B cell (primary cell): ENCODE measurements around the gene LAMA3. TPM values are rescaled to one million over a fixed set of nuclear protein-coding genes. Genes with fewer than 3 reads are reported as not detected.

Experiments
- ATAC-seq: fragments of 200-7000 bp; cut with Tn5 transposase; one replicate; pipeline ENCODE4 v1.10.0; 2021; ENCODE audit warnings: low read depth, mild to moderate bottlenecking, moderate number of reproducible peaks, moderate library complexity
- CTCF ChIA-PET: fragments of 350-600 bp; sonication (Branson Sonifier 250); formaldehyde crosslinking; loops from one replicate; lab custom pipeline; 2021; ENCODE audit warnings: antibody characterized with exemption, inconsistent platforms; lab: Charles Lee
- POLR2A ChIA-PET: fragments of 350-600 bp; sonication (Branson Sonifier 250); formaldehyde crosslinking; loops from one replicate; lab custom pipeline; 2021; ENCODE audit warnings: antibody characterized with exemption; lab: Charles Lee
- DNase-seq: peaks from one replicate; pipeline ENCODE4 v3.0.0; 2013
- H2AFZ ChIP-seq: 2 replicates; pipeline ENCODE4 v1.6.1; 2012; ENCODE audit warnings: mild to moderate bottlenecking, low read depth, low read length; ENCODE audit not compliant: insufficient read depth, poor library complexity, severe bottlenecking
- H3K27ac ChIP-seq, 2 donors: 1 replicate in 1 of 2; 2 replicates in 1 of 2; pipeline ENCODE4 v1.5.1; 2012 to 2013; ENCODE audit warnings: low read length in 2 of 2, mild to moderate bottlenecking in 2 of 2, moderate library complexity in 1 of 2
- H3K27me3 ChIP-seq, 4 experiments: fragments of 200-600 bp in 1 of 4; sonication (generic) in 1 of 4; replicated peaks in 1 of 4; 1 replicate in 2 of 4; 2 replicates in 2 of 4; pipeline versions ENCODE4 v1.6.1 to v1.7.0; 2013 to 2016; ENCODE audit warnings: low read length in 3 of 4, mild to moderate bottlenecking in 2 of 4, mixed read lengths in 1 of 4, moderate library complexity in 1 of 4; ENCODE audit not compliant: insufficient read depth in 4 of 4, control insufficient read depth in 3 of 4; ENCODE audit errors: control extremely low read depth in 1 of 4
- H3K36me3 ChIP-seq, 2 experiments: replicated peaks in 1 of 2; 1 replicate in 1 of 2; 2 replicates in 1 of 2; pipeline versions ENCODE4 v1.6.1 to v1.7.1; 2013; ENCODE audit warnings: low read length in 1 of 2; ENCODE audit not compliant: insufficient read depth in 2 of 2, control insufficient read depth in 1 of 2; ENCODE audit errors: control extremely low read depth in 1 of 2, extremely low read depth in 1 of 2
- H3K4me1 ChIP-seq, 2 donors: fragments of 200-600 bp in 1 of 2; sonication (generic) in 1 of 2; 1 replicate in 1 of 2; 2 replicates in 1 of 2; pipeline versions ENCODE4 v1.5.1 to v1.6.1; 2013 to 2017; ENCODE audit warnings: low read length in 2 of 2; ENCODE audit not compliant: control insufficient read depth in 2 of 2, insufficient read depth in 2 of 2
- H3K4me2 ChIP-seq: replicated peaks from 2 replicates; pipeline ENCODE3; 2012; ENCODE audit warnings: mild to moderate bottlenecking, low read depth, low read length; ENCODE audit not compliant: poor library complexity, severe bottlenecking
- H3K4me3 ChIP-seq, 5 experiments: fragments of 200-600 bp in 1 of 5; sonication (generic) in 1 of 5; 1 replicate in 3 of 5; 2 replicates in 2 of 5; pipeline versions ENCODE4 v1.5.1 to v1.7.0; 2011 to 2016; ENCODE audit warnings: low read length in 4 of 5, mild to moderate bottlenecking in 4 of 5, low read depth in 2 of 5, control low read depth in 1 of 5, moderate library complexity in 1 of 5; ENCODE audit not compliant: insufficient read depth in 1 of 5; ENCODE audit errors: control extremely low read depth in 1 of 5, extremely low read depth in 1 of 5
- H3K79me2 ChIP-seq: fragments of 200-600 bp; sonication (generic); one replicate; pipeline ENCODE4 v1.6.0; 2016; ENCODE audit warnings: low read length; ENCODE audit not compliant: control insufficient read depth, insufficient read depth
- H3K9ac ChIP-seq: fragments of 200-600 bp; sonication (generic); 2 replicates; pipeline ENCODE4 v1.6.1; 2017; ENCODE audit warnings: mild to moderate bottlenecking, low read length, moderate library complexity
- H3K9me3 ChIP-seq, 3 donors: one replicate each; pipeline versions ENCODE4 v1.6.1 to v1.7.1; 2013; ENCODE audit warnings: low read length in 2 of 3; ENCODE audit not compliant: control insufficient read depth in 2 of 3, insufficient read depth in 1 of 3; ENCODE audit errors: control extremely low read depth in 1 of 3
- H4K20me1 ChIP-seq: 2 replicates; pipeline ENCODE4 v1.6.0; 2012; ENCODE audit warnings: mild to moderate bottlenecking, low read length; ENCODE audit not compliant: insufficient read depth, control insufficient read depth, poor library complexity, severe bottlenecking
- H3K27ac Mint-ChIP-seq: one replicate; pipeline ENCODE4 v1.8.0; 2021; ENCODE audit warnings: mixed read lengths
- H3K27me3 Mint-ChIP-seq: one replicate; pipeline ENCODE4 v1.8.0; 2021; ENCODE audit warnings: mixed read lengths
- H3K4me1 Mint-ChIP-seq: one replicate; pipeline ENCODE4 v1.8.0; 2021; ENCODE audit warnings: mixed read lengths
- H3K4me3 Mint-ChIP-seq: one replicate; pipeline ENCODE4 v1.8.0; 2021; ENCODE audit warnings: mixed read lengths
- H3K9me3 Mint-ChIP-seq: one replicate; pipeline ENCODE4 v1.8.0; 2022; ENCODE audit warnings: mixed read lengths; ENCODE audit not compliant: insufficient read depth
- CTCF ChIP-seq: fragments of 200-600 bp; IDR thresholded peaks from one replicate; pipeline ENCODE4 v1.8.0; 2022; ENCODE audit warnings: antibody characterized with exemption, mild to moderate bottlenecking
- EZH2 ChIP-seq: IDR thresholded peaks from 2 replicates; pipeline ENCODE4 v1.6.1; 2012; ENCODE audit warnings: borderline replicate concordance, low read depth, mild to moderate bottlenecking, moderate library complexity, low read length; ENCODE audit not compliant: insufficient read depth, poor library complexity, severe bottlenecking
- WGBS: methylation state at CpG from one replicate; pipeline ENCODE4 v1.1.5; 2013; ENCODE audit warnings: missing lambda C conversion rate; ENCODE audit not compliant: insufficient coverage; 5-methylcytosine and 5-hydroxymethylcytosine counted together
- intact Hi-C: fragments of 100-400 bp; cut with micrococcal nuclease; formaldehyde crosslinking; loops from one replicate; pipeline ENCODE4 v1.10.0; 2022
- polyA plus RNA-seq: library from polyadenylated mRNA; depleted of rRNA; stranded (reverse); fragments of >200 nt; gene quantifications from 2 replicates; pipeline ENCODE4 v1.2.3, GENCODE V29; 2012
- total RNA-seq, 2 donors: library from RNA; stranded (reverse); fragments of 120-200 nt in 1 of 2; gene quantifications; 1 replicate in 1 of 2; 2 replicates in 1 of 2; pipeline versions ENCODE4 v1.2.3 to v1.2.4, GENCODE V29; 2013 to 2022

LAMA3 gene
- total and polyA plus RNA-seq, 2 donors (not counting 1 experiment from before 2014, with no cell fraction given) = 0.03 to 0.32 TPM

DNA sequence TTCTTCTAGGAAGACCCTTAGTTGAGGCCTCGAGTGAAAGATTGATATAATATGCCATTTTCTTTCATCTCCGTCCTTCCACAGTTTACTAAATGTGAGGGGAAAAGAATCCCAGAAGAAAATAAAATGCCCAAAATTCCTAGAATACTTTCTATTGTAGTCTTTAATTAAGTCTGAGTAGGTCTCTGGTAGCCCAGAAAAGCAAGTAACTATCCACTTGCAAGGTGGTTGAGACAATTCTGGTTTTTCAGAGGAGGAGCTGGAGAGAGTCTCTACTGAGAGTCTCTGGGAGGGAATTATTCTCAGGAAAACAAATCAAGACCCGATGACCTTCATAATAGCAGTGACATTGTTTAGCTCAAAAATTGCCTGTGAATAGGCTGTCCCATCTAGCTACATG is 261.4 kb downstream of the LAMA3 start:
- H3K36me3 ChIP-seq = no peaks in the 10 kb centered on the region
- WGBS = no CpG with 5 or more reads among the region's 3 CpGs

DNA sequence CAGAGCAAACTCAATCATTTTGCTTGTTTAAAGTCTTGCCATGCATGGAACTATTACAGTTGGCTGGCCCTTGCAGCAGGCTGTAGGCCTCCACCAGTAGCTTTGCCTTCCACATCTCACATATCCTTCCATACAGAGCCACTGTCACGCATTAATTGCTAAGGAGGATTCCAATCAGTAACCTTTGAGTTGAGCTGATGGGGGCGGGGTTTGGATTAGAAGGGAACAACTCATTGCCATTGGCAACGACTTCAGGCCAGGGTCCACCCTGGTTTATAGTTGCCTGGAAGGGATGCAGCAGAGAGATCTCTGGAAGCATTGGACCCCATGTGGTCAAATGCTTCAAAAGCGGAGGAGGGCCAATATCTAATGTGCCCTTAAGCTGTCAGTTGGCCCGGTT is 262.0 kb downstream of the LAMA3 start:
- Histone ChIP-seq H3K9ac (no peak overlapping the region), H4K20me1 (no peaks in the 10 kb centered on the region), H3K4me2 (no peak overlapping the region), H3K9me3 (no peaks in the 10 kb centered on the region), H2AFZ (no peak overlapping the region), H3K36me3 (no peaks in the 10 kb centered on the region), H3K79me2 (no peaks in the 10 kb centered on the region), H3K4me1 (peaks cover 0 to 1% of the 10 kb centered on the region in 2 donors), H3K4me3 (no peak overlapping the region), H3K27ac (no peak overlapping the region), H3K27me3 (no peaks in the 10 kb centered on the region)
- ATAC-seq (no peak), DNase-seq (no peak)
- Mint-ChIP-seq H3K9me3 (no peaks in the 10 kb centered on the region), H3K4me3 (no peak overlapping the region), H3K27me3 (no peaks in the 10 kb centered on the region), H3K4me1 (no peaks in the 10 kb centered on the region), H3K27ac (no peak overlapping the region)
- WGBS = 94% methylated on average over 4 of the region's 5 CpGs
- intact Hi-C loops = no loop called here
- TF ChIP-seq EZH2 (no peak), CTCF (no peak)
- CTCF ChIA-PET = interaction anchor here (2.2 kb wide), 1 partner anchor 32 kb away, joined by 9 read pairs; no protein-coding TSS in a partner anchor
- POLR2A ChIA-PET = no interaction called here

More for the DNA sequence above, 261.4 kb downstream of the LAMA3 start:
- H4K20me1 ChIP-seq = no peaks in the 10 kb centered on the region
- no peak for TF ChIP-seq CTCF
- no peak for TF ChIP-seq EZH2
- H3K4me1 ChIP-seq = peaks cover 2 to 7% of the 10 kb centered on the region in 2 donors
- Mint-ChIP-seq H3K4me3 (no peak overlapping the region), H3K9me3 (no peaks in the 10 kb centered on the region), H3K27ac (no peak overlapping the region), H3K4me1 (peaks cover 2% of the 10 kb centered on the region), H3K27me3 (no peaks in the 10 kb centered on the region)
- no peaks in the 10 kb centered on the region for H3K79me2 ChIP-seq
- H3K4me2 ChIP-seq = no peak overlapping the region
- ATAC-seq = no peak
- no peak overlapping the region for H3K27ac ChIP-seq
- no peak overlapping the region for H3K4me3 ChIP-seq
- intact Hi-C loops = no loop called here
- no peak overlapping the region for H2AFZ ChIP-seq
- H3K27me3 ChIP-seq = no peaks in the 10 kb centered on the region
- no peak for DNase-seq
- no peaks in the 10 kb centered on the region for H3K9me3 ChIP-seq
- H3K9ac ChIP-seq = no peak overlapping the region
- POLR2A ChIA-PET = no interaction called here
- CTCF ChIA-PET = interaction anchor here (2.2 kb wide), 1 partner anchor 32 kb away, joined by 9 read pairs; no protein-coding TSS in a partner anchor
